Measurements from ENCODE around the gene CCDC88C.

The CCDC88C gene

GRCh38 chr14:91326514-91327249 lies 90.9 kb downstream of the CCDC88C start:
- no peak for DNase-seq

- peak in 1 of 3 donors; percentile 24 for DNase-seq
These were observed 92.7 kb downstream of the CCDC88C start for GRCh38 chr14:91324606-91325575.

- DNase-seq = peak; percentile 91 to 92 (median 92)
These were observed 93.7 kb downstream of the CCDC88C start for GRCh38 chr14:91323671-91324605.

- DNase-seq = no peak
These were observed 94.6 kb downstream of the CCDC88C start for GRCh38 chr14:91323031-91323430.

GRCh38 chr14:91322623-91323022 lies 95.0 kb downstream of the CCDC88C start:
- no peak for DNase-seq

GRCh38 chr14:91321131-91321530 lies 96.5 kb downstream of the CCDC88C start:
- no peak for DNase-seq

- DNase-seq = no peak
These were observed 97.4 kb downstream of the CCDC88C start for GRCh38 chr14:91320266-91320665.

GRCh38 chr14:91318911-91319310 lies 98.7 kb downstream of the CCDC88C start:
- DNase-seq = no peak

GRCh38 chr14:91317381-91318308 lies 100.0 kb downstream of the CCDC88C start:
- DNase-seq = peak; percentile 47 to 64 (median 47)

GRCh38 chr14:91316761-91317160 lies 100.9 kb downstream of the CCDC88C start:
- DNase-seq = no peak

GRCh38 chr14:91315844-91316267 lies 101.8 kb downstream of the CCDC88C start:
- peak; percentile 49 to 70 (median 66) for DNase-seq

GRCh38 chr14:91313852-91314251 lies 103.8 kb downstream of the CCDC88C start:
- DNase-seq = no peak

GRCh38 chr14:91313154-91313850 lies 104.3 kb downstream of the CCDC88C start:
- DNase-seq = no peak

- peak in 1 of 3 donors; percentile 13 for DNase-seq
These were observed 106.3 kb downstream of the CCDC88C start for GRCh38 chr14:91311284-91311662.

GRCh38 chr14:91310606-91311283 lies 106.9 kb downstream of the CCDC88C start:
- no peak for DNase-seq

- no peak for DNase-seq
These were observed 107.8 kb downstream of the CCDC88C start for GRCh38 chr14:91309756-91310280.

GRCh38 chr14:91308337-91308736 lies 109.3 kb downstream of the CCDC88C start:
- DNase-seq = no peak

GRCh38 chr14:91307652-91308051 lies 110.0 kb downstream of the CCDC88C start:
- DNase-seq = no peak

- no peak for DNase-seq
These were observed 110.6 kb downstream of the CCDC88C start for GRCh38 chr14:91307046-91307445.

GRCh38 chr14:91306547-91306946 lies 111.1 kb downstream of the CCDC88C start:
- no peak for DNase-seq

Data from suppressor macrophage treated with lipopolysaccharide for 1 hour (primary cell).